Chondrocyte (in vitro differentiated cells): ENCODE results near the gene TSPAN1. TPM values are rescaled to one million over a fixed set of nuclear protein-coding genes. Genes with fewer than 3 reads are reported as not detected.
"Not testable (repeated sequence)": the region's sequence is repeated elsewhere in the genome, so short reads cannot be mapped to it uniquely, and the experiment has no call there.

Experiments
- DNase-seq: peaks from one replicate; pipeline ENCODE4 v3.0.0; 2021; ENCODE audit warnings: mixed read lengths, low spot score
- H3K27ac Mint-ChIP-seq: one replicate; pipeline ENCODE4 v1.8.0; 2021; ENCODE audit warnings: mild to moderate bottlenecking, moderate library complexity, mixed read lengths; ENCODE audit not compliant: unreplicated experiment
- H3K27me3 Mint-ChIP-seq: 2 replicates; pipeline ENCODE4 v1.8.0; 2021; ENCODE audit warnings: low read depth, mixed read lengths
- H3K36me3 Mint-ChIP-seq: 2 replicates; pipeline ENCODE4 v1.8.0; 2021; ENCODE audit warnings: low read depth, mixed read lengths
- H3K4me1 Mint-ChIP-seq: 2 replicates; pipeline ENCODE4 v1.8.0; 2021; ENCODE audit warnings: low read depth, mild to moderate bottlenecking, mixed read lengths
- H3K4me3 Mint-ChIP-seq: one replicate; pipeline ENCODE4 v1.8.0; 2021; ENCODE audit warnings: mild to moderate bottlenecking, moderate library complexity, mixed read lengths; ENCODE audit not compliant: unreplicated experiment
- H3K9me3 Mint-ChIP-seq: 2 replicates; pipeline ENCODE4 v1.8.0; 2021; ENCODE audit warnings: low read depth, mixed read lengths
- total RNA-seq: library from RNA; stranded (reverse); gene quantifications from 3 replicates; pipeline ENCODE4 v1.2.1, GENCODE V29; 2021
- TF ChIP-seq, protein P1 (sequence below): fragments of 200-600 bp; sonication (generic); IDR thresholded peaks from 2 replicates; pipeline ENCODE4 v1.5.0; 2021; ENCODE audit warnings: antibody characterized with exemption, mild to moderate bottlenecking, moderate library complexity

Gene TSPAN1
- total RNA-seq, 1 donor from 2014 or later = 1.6 TPM

DNA sequence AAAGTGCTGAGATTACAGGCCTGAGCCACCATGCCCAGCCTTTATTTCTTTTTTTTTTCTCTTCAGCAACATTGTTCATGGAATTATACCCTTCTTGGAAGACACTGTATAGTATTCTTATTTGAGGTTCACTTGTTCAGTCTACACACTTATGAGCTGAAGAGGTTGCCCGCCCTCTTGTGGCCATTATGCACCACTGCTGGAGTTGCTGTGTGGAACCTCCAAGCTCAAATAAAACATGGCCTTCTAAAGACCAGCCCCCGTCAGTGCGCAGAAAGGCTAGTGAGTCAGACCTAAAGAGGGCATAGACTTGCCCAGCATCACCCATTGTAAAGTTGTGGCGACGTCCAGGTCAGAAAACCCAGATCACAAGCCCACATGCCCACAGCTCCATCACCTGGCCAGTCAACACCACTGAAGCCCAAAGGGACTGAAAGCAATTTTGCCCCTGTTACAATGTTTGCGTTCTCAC lies 48.6 kb downstream of the TSPAN1 start:
- Mint-ChIP-seq H3K27ac (no peak overlapping the region), H3K36me3 (peaks cover 3% of the 10 kb centered on the region), H3K4me1 (peaks cover 6% of the 10 kb centered on the region), H3K4me3 (no peak overlapping the region), H3K27me3 (no peaks in the 10 kb centered on the region), H3K9me3 (no peaks in the 10 kb centered on the region)
- TF ChIP-seq, protein P1, sequence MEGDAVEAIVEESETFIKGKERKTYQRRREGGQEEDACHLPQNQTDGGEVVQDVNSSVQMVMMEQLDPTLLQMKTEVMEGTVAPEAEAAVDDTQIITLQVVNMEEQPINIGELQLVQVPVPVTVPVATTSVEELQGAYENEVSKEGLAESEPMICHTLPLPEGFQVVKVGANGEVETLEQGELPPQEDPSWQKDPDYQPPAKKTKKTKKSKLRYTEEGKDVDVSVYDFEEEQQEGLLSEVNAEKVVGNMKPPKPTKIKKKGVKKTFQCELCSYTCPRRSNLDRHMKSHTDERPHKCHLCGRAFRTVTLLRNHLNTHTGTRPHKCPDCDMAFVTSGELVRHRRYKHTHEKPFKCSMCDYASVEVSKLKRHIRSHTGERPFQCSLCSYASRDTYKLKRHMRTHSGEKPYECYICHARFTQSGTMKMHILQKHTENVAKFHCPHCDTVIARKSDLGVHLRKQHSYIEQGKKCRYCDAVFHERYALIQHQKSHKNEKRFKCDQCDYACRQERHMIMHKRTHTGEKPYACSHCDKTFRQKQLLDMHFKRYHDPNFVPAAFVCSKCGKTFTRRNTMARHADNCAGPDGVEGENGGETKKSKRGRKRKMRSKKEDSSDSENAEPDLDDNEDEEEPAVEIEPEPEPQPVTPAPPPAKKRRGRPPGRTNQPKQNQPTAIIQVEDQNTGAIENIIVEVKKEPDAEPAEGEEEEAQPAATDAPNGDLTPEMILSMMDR = peak; percentile 98
- DNase-seq = no peak

DNA sequence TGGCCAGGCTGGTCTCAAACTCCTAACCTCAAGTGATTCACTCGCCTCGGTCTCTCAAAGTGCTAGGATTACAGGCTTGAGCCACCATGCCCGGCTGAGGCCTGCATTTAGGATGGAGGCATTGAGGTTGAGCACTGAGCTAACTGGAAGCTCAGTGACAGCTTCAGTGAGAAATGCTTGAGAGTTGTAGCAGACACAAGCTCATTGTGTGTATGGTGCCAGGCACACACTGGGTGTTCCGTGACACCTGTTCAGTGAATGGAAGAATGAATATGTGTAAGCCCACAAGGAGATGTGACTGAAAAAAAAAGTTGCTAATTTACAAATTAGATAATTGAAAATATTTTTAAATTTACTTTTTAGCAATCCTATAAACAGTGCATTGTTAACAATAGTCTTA lies 50.1 kb downstream of the TSPAN1 start:
- peaks cover 6% of the 10 kb centered on the region for H3K4me1 Mint-ChIP-seq
- no peak overlapping the region for H3K27ac Mint-ChIP-seq
- H3K36me3 Mint-ChIP-seq = peaks cover 3% of the 10 kb centered on the region
- H3K9me3 Mint-ChIP-seq = no peaks in the 10 kb centered on the region
- TF ChIP-seq, protein P1 = no peak
- no peak overlapping the region for H3K4me3 Mint-ChIP-seq
- DNase-seq = no peak
- no peaks in the 10 kb centered on the region for H3K27me3 Mint-ChIP-seq

DNA sequence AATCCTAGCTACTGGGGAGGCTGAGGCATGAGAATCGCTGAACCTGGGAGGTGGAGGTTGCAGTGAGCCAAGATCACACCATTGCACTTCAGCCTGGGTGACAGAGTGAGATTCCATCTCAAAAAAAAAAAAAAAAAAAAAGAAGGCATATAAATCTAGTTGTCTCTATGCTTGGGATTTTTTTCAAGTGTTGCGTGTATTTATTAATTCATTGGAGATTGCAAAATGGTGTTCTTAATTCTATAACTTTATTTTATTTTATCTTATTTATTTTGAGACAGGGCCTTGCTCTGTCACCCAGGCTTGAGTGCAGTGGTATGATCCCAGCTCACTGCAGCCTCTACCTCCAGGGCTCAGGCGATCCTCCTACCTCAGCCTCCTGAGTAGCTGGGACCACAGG lies 56.3 kb downstream of the TSPAN1 start:
- not testable (repeated sequence) for H3K4me1 Mint-ChIP-seq, DNase-seq, H3K9me3 Mint-ChIP-seq, H3K27ac Mint-ChIP-seq, H3K4me3 Mint-ChIP-seq, H3K36me3 Mint-ChIP-seq, H3K27me3 Mint-ChIP-seq

Other genes with a start within 250 kb of the TSPAN1 start
- gene PIK3R3, start 42.5 kb upstream of the TSPAN1 start, total RNA-seq = 21.1 to 36.3 TPM (median 23.4 TPM) in 3 replicates
- gene P3R3URF, start 1.4 kb downstream of the TSPAN1 start, total RNA-seq = not detected in 3 replicates
- 84.9 to 104 TPM (median 89.1 TPM) in 3 replicates for gene POMGNT1, start 23.3 kb downstream of the TSPAN1 start, total RNA-seq
- 3.8 to 4.1 TPM (median 4.0 TPM) in 3 replicates for gene LURAP1, start 28.2 kb downstream of the TSPAN1 start, total RNA-seq
- gene RAD54L, start 72.7 kb downstream of the TSPAN1 start, total RNA-seq = 2.6 to 9.9 TPM (median 2.7 TPM) in 3 replicates
- gene LRRC41, start 128.5 kb downstream of the TSPAN1 start, total RNA-seq = 82.0 to 96.8 TPM (median 82.9 TPM) in 3 replicates
- 167 to 194 TPM (median 168 TPM) in 3 replicates for gene UQCRH, start 128.6 kb downstream of the TSPAN1 start, total RNA-seq
- 21.2 to 23.5 TPM (median 23.4 TPM) in 3 replicates for gene NSUN4, start 165.7 kb downstream of the TSPAN1 start, total RNA-seq
- 7.0 to 15.0 TPM (median 14.1 TPM) in 3 replicates for gene FAAH, start 219.2 kb downstream of the TSPAN1 start, total RNA-seq